Activated CD8-positive, alpha-beta memory T cell treated with anti-CD3 and anti-CD28 coated beads for 48 hours (primary cell): Measurements from ENCODE around the gene CD200R1.

Experiments
- DNase-seq, 3 experiments: peaks; one replicate each; pipeline ENCODE4 v3.0.0-alpha.2; 2020; ENCODE audit warnings: low read depth in 2 of 3, low spot score in 2 of 3

The CD200R1 gene

GRCh38 chr3:112889357-112889756, 85.5 kb downstream of the CD200R1 start:
- no peak for DNase-seq

DNA sequence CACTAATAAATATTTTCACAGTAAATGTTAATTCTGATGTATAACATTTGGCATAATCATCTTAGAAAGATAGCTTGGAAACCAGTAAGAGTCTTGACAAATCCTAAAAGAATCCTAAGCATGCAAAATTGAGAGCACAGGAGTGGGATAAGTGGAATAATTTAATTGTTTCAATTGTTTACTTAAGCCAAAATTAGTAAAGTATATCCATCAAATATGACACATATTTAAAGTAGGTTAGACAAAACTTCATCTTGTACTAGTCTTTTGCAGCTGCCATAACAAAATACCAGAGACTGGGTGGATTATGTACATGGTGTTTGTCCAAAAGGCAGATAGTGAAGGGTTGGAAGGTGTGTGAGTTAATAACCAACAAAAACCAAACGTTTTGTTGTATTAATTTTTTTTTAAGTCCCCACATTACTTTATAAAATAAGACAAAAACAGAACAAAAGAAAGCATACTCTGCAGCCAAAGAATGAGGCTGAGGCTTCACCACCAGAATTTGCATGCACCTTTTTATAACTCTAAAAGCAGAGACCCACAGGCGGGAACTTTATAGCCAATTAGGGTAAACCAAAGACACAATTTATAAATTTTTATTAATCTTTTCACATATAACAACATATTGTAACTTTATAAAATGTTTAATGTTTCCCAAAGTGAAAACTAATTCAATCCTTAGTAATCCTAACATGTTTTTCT, 86.4 kb downstream of the CD200R1 start:
- DNase-seq = no peak

DNA sequence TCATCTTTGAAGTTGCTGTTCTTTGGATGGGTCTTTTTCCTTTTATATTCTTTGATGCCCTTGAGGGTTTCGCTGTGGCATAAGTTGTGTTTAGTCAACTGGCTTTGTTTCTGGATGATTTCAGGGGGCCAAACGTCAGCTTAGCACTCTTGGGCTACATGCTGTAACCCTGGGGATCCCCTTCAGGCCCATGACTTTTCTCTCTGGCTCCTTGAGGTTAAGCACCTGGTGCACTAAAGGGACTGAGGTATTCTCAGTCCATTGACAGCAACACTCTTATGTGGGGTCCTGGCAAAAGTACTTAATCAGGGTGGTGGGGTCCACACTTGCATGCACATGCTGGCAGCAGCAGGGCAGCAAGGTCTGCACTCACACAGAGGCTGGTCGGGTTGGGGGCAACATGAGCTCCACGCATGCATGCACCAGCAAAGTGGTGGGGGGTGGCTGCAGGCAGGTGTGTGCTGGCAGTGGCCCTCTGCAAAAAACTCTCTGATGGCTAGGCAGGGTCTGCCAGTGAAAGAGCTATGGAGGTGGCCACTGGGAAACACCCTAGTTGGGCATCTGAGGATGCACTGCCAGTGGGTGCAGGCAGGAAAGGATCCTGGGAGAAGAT, 90.1 kb downstream of the CD200R1 start:
- no peak for DNase-seq

GRCh38 chr3:112881891-112882290, 93.0 kb downstream of the CD200R1 start:
- no peak for DNase-seq

- DNase-seq = no peak
Observed at GRCh38 chr3:112875561-112875960, 99.3 kb downstream of the CD200R1 start.

- no peak for DNase-seq
Observed at GRCh38 chr3:112874725-112875124, 100.2 kb downstream of the CD200R1 start.

DNA sequence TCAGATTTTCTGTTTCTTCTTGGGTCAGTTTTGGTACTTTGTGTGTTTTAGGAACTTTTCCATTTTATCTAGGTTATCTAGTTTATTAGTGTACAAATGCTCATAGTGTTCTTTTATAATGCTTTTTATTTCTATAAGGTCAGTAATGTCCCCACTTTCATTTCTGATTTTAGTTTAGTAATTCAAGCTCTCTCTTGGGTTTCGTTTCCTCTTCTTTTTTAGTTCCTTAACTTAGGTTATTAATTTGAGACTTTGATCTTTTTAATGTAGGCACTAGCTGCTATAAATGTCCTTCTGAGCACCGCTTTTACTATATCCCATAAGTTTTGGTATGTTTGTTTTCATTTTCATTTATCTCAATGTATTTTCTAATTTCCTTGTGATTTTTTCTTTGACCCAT, 101.3 kb downstream of the CD200R1 start:
- DNase-seq = no peak

GRCh38 chr3:112871735-112872134, 103.2 kb downstream of the CD200R1 start:
- DNase-seq = no peak
